Measurements from ENCODE around the gene TMCO4.
"Not testable (repeated sequence)": the region's sequence is repeated elsewhere in the genome, so short reads cannot be mapped to it uniquely, and the experiment has no call there.

The TMCO4 gene

GRCh38 chr1:19799230-19800075 is at the start of gene TMCO4:
Gene TMCO4, minus strand, starts transcription at chr1:19799916. Its CDS starts 19,158 bp downstream, at chr1:19780758.
- peak; percentile 39 for DNase-seq

GRCh38 chr1:19849307-19849706 is 49.6 kb upstream of the TMCO4 start:
- DNase-seq = not testable (repeated sequence)

- DNase-seq = not testable (repeated sequence)
Measured at GRCh38 chr1:19847334-19847733, 47.6 kb upstream of the TMCO4 start.

DNA sequence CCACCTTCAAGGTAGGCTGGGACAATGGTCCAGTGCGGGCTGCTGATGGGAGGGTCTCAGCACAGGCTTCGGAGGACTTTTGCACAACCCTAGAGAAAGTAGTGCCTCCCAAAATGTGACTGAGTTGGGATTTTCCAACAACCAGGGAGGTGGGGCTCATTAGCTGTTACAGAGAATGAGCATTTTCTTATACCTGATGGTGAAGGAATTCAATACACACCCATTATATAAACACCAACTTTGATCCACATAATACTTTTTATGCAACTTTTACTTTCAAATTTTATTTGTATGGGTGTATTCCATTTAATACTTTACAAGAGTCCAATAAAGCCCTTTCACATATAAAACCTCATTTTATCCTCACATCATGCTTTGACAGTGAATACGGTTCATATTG is 46.6 kb upstream of the TMCO4 start:
- DNase-seq = no peak

- DNase-seq = no peak
Measured at GRCh38 chr1:19845555-19845954, 45.8 kb upstream of the TMCO4 start.

GRCh38 chr1:19844731-19845495 is 45.2 kb upstream of the TMCO4 start:
- DNase-seq = no peak

DNA sequence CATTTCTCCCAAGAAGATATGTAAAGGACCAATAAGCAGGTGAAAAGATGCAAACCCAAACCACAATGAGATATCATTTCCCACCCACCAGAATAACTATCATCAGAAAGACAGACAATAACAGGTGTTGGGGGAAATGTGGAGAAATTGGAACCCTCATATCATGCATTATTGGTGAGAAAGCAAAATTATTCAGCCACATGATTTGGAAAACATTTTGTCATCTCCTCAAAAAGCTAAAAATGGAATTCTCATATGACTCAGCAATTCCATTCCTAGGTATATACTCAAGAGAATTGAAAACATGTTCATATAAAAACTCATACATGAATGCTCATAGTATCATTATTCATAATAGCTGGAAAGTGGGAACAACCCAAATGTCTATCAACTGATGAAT is 40.5 kb upstream of the TMCO4 start:
- no peak for DNase-seq

DNA sequence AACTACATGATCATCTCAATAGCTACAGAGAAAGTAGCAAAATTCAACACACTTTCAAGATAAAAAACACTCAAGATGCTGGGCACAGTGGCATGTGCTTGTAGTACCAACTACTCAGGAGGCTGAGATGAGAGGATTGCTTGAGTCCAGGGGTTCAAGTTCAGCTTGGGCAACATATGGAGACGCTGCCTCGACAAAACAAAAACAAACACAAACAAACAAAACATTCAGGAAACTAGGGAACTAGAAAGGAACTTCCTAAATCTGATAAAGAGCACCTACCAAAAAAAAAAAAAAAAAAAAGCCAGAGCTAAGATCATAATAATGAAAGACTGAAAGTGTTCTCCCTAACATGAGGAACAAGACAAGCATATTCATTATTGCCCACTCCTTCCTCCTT is 38.1 kb upstream of the TMCO4 start:
- no peak for DNase-seq

DNA sequence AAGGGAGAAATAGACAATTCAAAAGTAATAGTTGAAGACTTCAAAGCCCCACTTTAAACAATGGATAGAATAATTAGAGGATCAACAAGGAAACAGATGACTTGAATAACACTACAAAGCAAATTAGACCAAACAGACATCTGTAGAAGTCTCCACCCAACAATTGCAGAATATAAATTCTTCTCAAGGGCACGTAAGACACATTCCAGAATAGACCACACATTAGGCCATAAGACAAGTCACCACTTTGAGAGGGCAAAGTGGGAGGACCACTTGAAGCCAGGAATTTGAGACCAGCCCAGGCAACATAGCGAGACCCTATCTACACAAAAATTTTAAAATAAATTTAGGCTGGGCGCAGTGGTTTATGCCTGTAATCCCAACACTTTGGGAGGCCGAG is 35.9 kb upstream of the TMCO4 start:
- no peak for DNase-seq

- no peak for DNase-seq
Measured at GRCh38 chr1:19831441-19831840, 31.7 kb upstream of the TMCO4 start.

GRCh38 chr1:19828546-19828945 is 28.8 kb upstream of the TMCO4 start:
- peak; percentile 64 for DNase-seq

GRCh38 chr1:19825298-19825697 is 25.6 kb upstream of the TMCO4 start:
- DNase-seq = no peak

DNA sequence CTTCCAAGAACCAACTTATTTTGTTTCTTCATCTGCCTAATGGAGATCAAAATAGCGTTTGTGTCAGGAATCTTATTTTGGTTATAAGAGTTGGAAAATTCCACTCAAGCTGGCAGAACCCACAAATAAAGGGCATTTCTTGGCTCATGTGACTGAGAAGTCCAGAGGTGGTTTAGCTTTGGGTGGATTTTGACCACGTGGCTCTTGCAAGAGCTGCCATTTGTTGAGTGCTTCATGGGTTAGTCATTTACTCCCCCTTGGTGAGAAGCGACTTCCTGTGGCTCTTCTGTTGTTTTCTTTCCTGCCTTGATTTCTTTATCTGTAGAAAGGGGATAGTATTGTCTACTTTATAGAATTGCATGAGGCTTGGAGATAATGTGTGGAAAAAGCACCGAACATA is 24.8 kb upstream of the TMCO4 start:
- peak; percentile 47 for DNase-seq

DNA sequence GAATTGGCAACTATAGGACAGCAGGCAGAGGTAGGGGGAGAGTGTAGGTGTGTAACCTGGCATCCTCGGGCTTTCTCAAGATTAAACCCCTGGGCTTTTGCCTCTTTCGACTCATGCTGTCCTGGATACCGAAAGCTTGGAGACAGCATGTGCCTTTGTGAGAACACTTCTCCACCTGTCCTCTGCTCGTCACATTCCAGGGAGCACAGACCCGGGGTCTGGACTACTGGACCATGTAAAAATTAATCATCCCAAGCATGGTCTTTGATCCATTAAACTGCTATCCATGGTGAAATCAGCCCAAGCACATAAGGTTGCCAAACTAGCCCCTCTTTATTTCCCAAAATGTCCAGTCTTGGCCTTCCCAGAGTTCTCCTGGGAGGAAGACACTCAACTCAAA is 24.3 kb upstream of the TMCO4 start:
- DNase-seq = no peak

DNA sequence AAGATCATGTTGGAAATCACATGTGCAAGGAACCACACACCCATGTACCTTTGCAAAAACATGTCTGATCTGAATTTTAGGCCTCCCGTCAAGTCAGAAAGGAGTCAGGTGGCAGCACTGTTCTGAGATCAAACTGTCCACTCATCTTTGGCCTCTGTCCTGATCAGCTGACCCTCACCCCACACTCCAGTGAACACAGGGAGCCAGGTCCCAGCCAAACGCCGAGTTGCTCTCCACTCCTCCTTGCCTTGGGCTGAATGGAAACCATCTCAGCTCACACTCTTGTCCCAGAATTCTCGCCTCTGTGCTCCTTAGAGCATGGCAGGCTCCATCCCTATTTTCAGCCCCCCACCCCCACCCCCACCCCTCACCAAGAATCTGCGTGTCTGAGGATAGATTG is 20.0 kb upstream of the TMCO4 start:
- DNase-seq = no peak

- no peak for DNase-seq
Measured at GRCh38 chr1:19818324-19818723, 18.6 kb upstream of the TMCO4 start.

DNA sequence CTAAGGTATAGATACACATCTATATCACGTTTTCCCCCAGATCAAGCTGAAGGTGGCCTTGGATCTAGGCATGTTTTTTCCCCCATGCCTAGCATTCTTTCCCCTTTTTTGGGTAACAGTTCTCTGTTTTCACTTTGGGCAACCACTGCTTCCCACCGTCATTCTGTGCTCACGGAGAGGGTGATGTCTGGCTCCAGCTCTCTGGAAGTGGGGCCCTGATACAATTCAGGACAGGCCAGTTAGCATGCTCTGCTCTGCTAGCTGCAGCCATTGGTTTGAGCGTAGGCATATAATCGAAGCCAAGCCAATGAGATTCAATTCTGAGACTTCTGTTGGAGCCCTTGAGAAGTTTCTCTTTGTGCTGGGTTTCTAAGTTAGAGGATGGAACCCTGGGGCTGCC is 17.4 kb upstream of the TMCO4 start:
- no peak for DNase-seq

DNA sequence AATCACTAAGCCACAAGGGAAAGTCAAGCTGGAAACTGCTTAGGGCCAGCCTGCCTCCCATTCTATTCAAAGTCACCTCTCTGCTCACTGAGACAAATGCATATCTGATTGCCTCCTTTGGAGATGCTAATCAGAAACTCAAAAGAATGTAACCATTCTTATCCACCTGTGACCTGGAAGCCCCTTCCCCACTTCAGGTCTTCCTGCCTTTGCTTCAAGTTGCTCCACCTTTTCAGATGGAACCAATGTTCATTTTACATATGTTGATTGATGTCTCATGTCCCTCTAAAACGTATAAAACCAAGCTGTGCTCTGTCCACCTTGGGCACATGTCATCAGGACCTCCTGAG is 17.0 kb upstream of the TMCO4 start:
- not testable (repeated sequence) for DNase-seq

- DNase-seq = no peak
Measured at GRCh38 chr1:19815801-19816736, 16.4 kb upstream of the TMCO4 start.

DNA sequence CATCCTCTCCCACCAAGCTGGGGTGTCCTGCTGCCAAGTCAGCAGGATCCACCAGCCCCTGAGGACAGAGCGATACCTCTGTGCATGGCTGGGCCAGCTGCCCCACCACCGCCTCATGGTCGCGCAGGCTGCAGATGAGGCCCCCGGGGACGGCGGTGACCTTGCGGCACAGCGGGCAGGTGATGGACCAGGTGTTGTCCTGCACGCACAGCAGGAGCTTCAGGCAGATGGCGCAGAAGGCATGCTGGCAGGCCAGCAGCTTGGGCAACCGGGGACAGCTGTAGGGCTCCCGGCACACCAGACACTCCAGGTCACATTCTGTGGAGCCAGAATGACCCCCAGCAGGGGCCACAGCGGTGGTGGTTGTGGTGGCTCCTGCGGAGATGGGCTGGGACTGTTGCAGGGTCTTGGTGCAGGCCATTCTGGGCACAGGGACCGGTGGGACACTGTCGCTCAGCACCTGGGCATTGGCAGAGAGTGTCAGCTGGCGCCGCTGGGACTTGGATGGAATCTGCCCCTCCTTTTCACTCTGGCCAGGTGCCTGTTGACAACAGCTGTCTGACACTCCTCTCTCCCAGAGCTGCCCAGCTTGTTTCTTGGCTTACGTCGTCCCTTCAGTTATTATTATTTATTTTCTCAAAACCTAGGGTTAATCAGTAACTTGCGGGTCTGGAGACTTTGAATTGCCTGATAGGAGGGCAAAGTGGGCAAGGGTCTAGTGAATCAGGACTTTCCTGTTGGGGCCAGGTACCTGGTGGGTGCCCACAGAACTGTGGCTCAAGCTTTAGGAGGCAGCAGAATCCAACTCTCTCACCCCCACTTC is 15.2 kb upstream of the TMCO4 start, which contains the start of gene RNF186:
TSS of gene RNF186 (minus strand) at position 603 of the 823 bp plus-strand sequence. CDS start at position 421, 182 bp downstream.
- no peak for DNase-seq

DNA sequence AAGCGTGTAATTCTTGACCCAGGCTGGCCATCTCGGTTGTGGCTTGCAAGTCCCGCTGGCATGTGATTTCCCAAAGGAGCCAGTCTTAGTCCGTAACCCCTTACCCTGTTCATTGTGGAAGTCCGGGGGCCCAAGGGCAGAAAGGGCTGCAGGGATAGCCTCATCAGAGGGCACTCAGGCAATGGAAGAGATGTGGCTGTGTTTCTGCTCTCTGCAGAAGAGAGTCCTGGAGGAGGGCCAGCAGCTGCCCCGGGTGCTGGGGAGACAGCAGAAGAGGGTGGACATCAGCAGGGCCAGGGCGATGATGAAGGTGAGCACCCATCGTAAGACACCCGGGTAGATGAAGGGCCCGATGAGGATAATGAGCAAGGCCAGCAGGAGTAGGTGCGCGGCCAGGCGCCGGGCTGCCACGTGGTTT is 14.5 kb upstream of the TMCO4 start:
- DNase-seq = no peak

- no peak for DNase-seq
Measured at GRCh38 chr1:19813643-19813960, 13.9 kb upstream of the TMCO4 start.
